ENCODE data around the gene GLG1. TPM values are rescaled to one million over a fixed set of nuclear protein-coding genes. Genes with fewer than 3 reads are reported as not detected.

Gene GLG1
- total and polyA plus RNA-seq, 2 donors (not counting 3 experiments of a cell fraction or from before 2014, with no cell fraction given): 86.3 to 165 TPM

- Histone ChIP-seq H2AFZ (ENCODE audit: low read depth, low read length) (no peak overlapping the region), H3K27ac (ENCODE audit: insufficient read depth, low read depth, low read length) (no peak overlapping the region), H3K4me3 (replicated peaks in 1 of 3; ENCODE audit: insufficient read depth in 1 of 3, low read depth in 1 of 3, low read length in 3 of 3) (no peak overlapping the region), H3K4me1 (ENCODE audit: control insufficient read depth, extremely low read depth, insufficient read depth, low read length) (no peaks in the 10 kb centered on the region), H3K79me2 (ENCODE audit: control insufficient read depth, insufficient read depth, low read length) (no peaks in the 10 kb centered on the region), H3K27me3 (ENCODE audit: control insufficient read depth in 2 of 2, insufficient read depth in 2 of 2, low read length in 2 of 2) (no peaks in the 10 kb centered on the region), H4K20me1 (replicated peaks; ENCODE audit: control insufficient read depth, extremely low read depth, insufficient read depth, low read length) (no peaks in the 10 kb centered on the region), H3K36me3 (ENCODE audit: control insufficient read depth in 2 of 2, extremely low read depth in 1 of 2, insufficient read depth in 2 of 2, low read length in 2 of 2) (peaks cover 28 to 40% of the 10 kb centered on the region in 2 experiments), H3K9ac (replicated peaks; ENCODE audit: extremely low read depth, insufficient read depth, low read length) (no peak overlapping the region), H3K9me3 (replicated peaks; ENCODE audit: control insufficient read depth, insufficient read depth, low read length) (no peaks in the 10 kb centered on the region), H3K4me2 (ENCODE audit: insufficient read depth, low read length) (no peak overlapping the region), H3K9me1 (replicated peaks; ENCODE audit: control insufficient read depth, extremely low read depth, insufficient read depth, low read length) (no peaks in the 10 kb centered on the region)
- FAIRE-seq: no peak
- intact Hi-C loops (cut with micrococcal nuclease) (no loop called here), dilution Hi-C loops (cut with MboI; ENCODE audit: extremely low pct_ligation_motif_present, low sequenced_read_pairs) (no loop called here)
- no peak for DNase-seq (ENCODE audit: low read depth, low spot score)
- POLR2A ChIA-PET: interaction anchor here (0.6 kb wide), 1 partner anchor 139 kb away, joined by 3 read pairs; no protein-coding TSS in a partner anchor
- CTCF ChIA-PET: interaction anchor here (1.5 kb wide), 1 partner anchor 26 kb away, joined by 7 read pairs; no protein-coding TSS in a partner anchor
- TF ChIP-seq EZH2 (IDR thresholded peaks at IDR 0.05; ENCODE audit: borderline replicate concordance, low read depth, low read length, severe bottlenecking): no peak
- no peak for TF ChIP-seq FOS (IDR thresholded peaks at IDR 0.05; ENCODE audit: borderline replicate concordance, insufficient read depth, low read length)
- no peak for TF ChIP-seq POLR2A (IDR thresholded peaks at IDR 0.05; ENCODE audit: low read depth, low read length)
- no peak for TF ChIP-seq MAX (IDR thresholded peaks at IDR 0.05; ENCODE audit: insufficient read depth, insufficient read length)
- TF ChIP-seq JUN (IDR thresholded peaks at IDR 0.05; ENCODE audit: borderline replicate concordance, insufficient read depth, insufficient read length, low read depth): no peak
- TF ChIP-seq CTCF (IDR thresholded peaks at IDR 0.05; ENCODE audit: extremely low read depth in 1 of 2, insufficient read depth in 1 of 2, low read depth in 1 of 2, low read length in 2 of 2): no peak
- no TSS peak for BruUV-seq (replicated peaks)
Observed at GRCh38 chr16:74625500-74626350, 18.8 kb upstream of the GLG1 start.

Measured in endothelial cell of umbilical vein (primary cell).